GM12878 (cell line): ENCODE results near the gene TK2. TPM values are rescaled to one million over a fixed set of nuclear protein-coding genes. Genes with fewer than 3 reads are reported as not detected.

ENCODE experiments used
- ATAC-seq: fragments of 200-7000 bp; cut with Tn5 transposase; 3 replicates; pipeline ENCODE4 v1.9.1; 2020; ENCODE audit warnings: mild to moderate bottlenecking, moderate library complexity
- BruUV-seq: library from RNA; stranded (reverse); fragments of 400-500 nt; replicated peaks from 2 replicates; lab custom pipeline; 2021; lab: Mats Ljungman, UMichigan
- CTCF ChIA-PET: fragments of 300-600 bp; sonication (Branson Sonifier 250); formaldehyde crosslinking; extraction: SDS; loops from one replicate; lab custom pipeline; 2021; ENCODE audit warnings: inconsistent platforms; lab: Yijun Ruan, JAX
- POLR2A ChIA-PET: fragments of 350-600 bp; formaldehyde crosslinking; extraction: SDS; loops from one replicate; lab custom pipeline; 2021; ENCODE audit warnings: inconsistent platforms; lab: Charles Lee
- RAD21 ChIA-PET: fragments of 300-600 bp; sonication (Branson Sonifier 250); formaldehyde crosslinking; loops from one replicate; lab custom pipeline; 2023; ENCODE audit warnings: antibody characterized with exemption; ENCODE audit not compliant: unreplicated experiment; lab: Charles Lee
- SMC1A ChIA-PET: fragments of 300-600 bp; sonication (Branson Sonifier 250); formaldehyde crosslinking; loops from one replicate; lab custom pipeline; 2023; ENCODE audit not compliant: unreplicated experiment, uncharacterized antibody; lab: Charles Lee
- DNase-seq: peaks from one replicate; pipeline ENCODE4 v3.0.0-alpha.2; 2011; ENCODE audit warnings: low read depth, low spot score
- FAIRE-seq: peaks from 3 replicates; lab custom pipeline; 2011; peaks lifted over from hg19 to GRCh38; lab: Jason Lieb, UNC
- H2AFZ ChIP-seq: 2 replicates; pipeline ENCODE4 v1.6.0; 2011; ENCODE audit warnings: low read depth, low read length, control low read depth; ENCODE audit not compliant: control insufficient read depth
- H3K27ac ChIP-seq: 2 replicates; pipeline ENCODE4 v1.5.1; 2011; ENCODE audit warnings: control low read depth; ENCODE audit not compliant: control insufficient read depth, insufficient read depth
- H3K27me3 ChIP-seq, 2 experiments: replicated peaks in 1 of 2; 2 replicates each; pipeline versions ENCODE4 v1.6.0 to v1.6.1; 2011; ENCODE audit warnings: low read length in 1 of 2; ENCODE audit not compliant: control insufficient read depth in 2 of 2, insufficient read depth in 2 of 2
- H3K36me3 ChIP-seq, 2 experiments: 2 replicates each; pipeline ENCODE4 v1.5.1; 2011; ENCODE audit warnings: low read length in 1 of 2; ENCODE audit not compliant: control insufficient read depth in 2 of 2, insufficient read depth in 2 of 2
- H3K4me1 ChIP-seq: 2 replicates; pipeline ENCODE4 v1.6.1; 2011; ENCODE audit warnings: mild to moderate bottlenecking, low read length, moderate library complexity, mixed read lengths; ENCODE audit not compliant: control insufficient read depth, insufficient read depth
- H3K4me2 ChIP-seq: 2 replicates; pipeline ENCODE4 v1.6.0; 2011; ENCODE audit warnings: control low read depth; ENCODE audit not compliant: control insufficient read depth, insufficient read depth
- H3K4me3 ChIP-seq: fragments of 200-600 bp; sonication (generic); 2 replicates; pipeline ENCODE4 v1.5.1; 2016
- H3K79me2 ChIP-seq: 2 replicates; pipeline ENCODE4 v1.6.0; 2011; ENCODE audit warnings: low read length; ENCODE audit not compliant: control insufficient read depth, insufficient read depth
- H3K9ac ChIP-seq: 2 replicates; pipeline ENCODE4 v1.8.0; 2011; ENCODE audit warnings: low read length, control low read depth, mixed read lengths; ENCODE audit not compliant: control insufficient read depth, insufficient read depth
- H3K9me3 ChIP-seq: replicated peaks from 3 replicates; pipeline ENCODE4 v1.5.1; 2011; ENCODE audit warnings: mild to moderate bottlenecking, low read length; ENCODE audit not compliant: control insufficient read depth, insufficient read depth
- H4K20me1 ChIP-seq: 2 replicates; pipeline ENCODE4 v1.6.0; 2011; ENCODE audit not compliant: control insufficient read depth, insufficient read depth
- BMI1 ChIP-seq: fragments of 450-650 bp; IDR thresholded peaks from 2 replicates; pipeline ENCODE4 v1.6.1; 2016; ENCODE audit warnings: mild to moderate bottlenecking, moderate library complexity, borderline replicate concordance
- LARP7 ChIP-seq: fragments of 450-650 bp; IDR thresholded peaks from 2 replicates; pipeline ENCODE4 v1.6.1; 2017; ENCODE audit warnings: mild to moderate bottlenecking
- MEF2B ChIP-seq: fragments of 450-650 bp; IDR thresholded peaks from 2 replicates; pipeline ENCODE4 v1.6.1; 2018; ENCODE audit warnings: mild to moderate bottlenecking, moderate library complexity; ENCODE audit not compliant: partially characterized antibody, poor library complexity, severe bottlenecking
- MTA3 ChIP-seq: IDR thresholded peaks from 2 replicates; pipeline ENCODE4 v1.6.1; 2012; ENCODE audit warnings: low read length, inconsistent platforms, borderline replicate concordance
- NRF1 ChIP-seq: conservative IDR thresholded peaks from 2 replicates; pipeline ENCODE4 v1.6.1; 2011; ENCODE audit warnings: mild to moderate bottlenecking, low read depth, low read length, improper control_type of control experiment
- PAX8 ChIP-seq: fragments of 450-650 bp; IDR thresholded peaks from 2 replicates; pipeline ENCODE4 v1.6.1; 2017; ENCODE audit warnings: mild to moderate bottlenecking, moderate library complexity
- PBX3 ChIP-seq: IDR thresholded peaks from 2 replicates; pipeline ENCODE4 v1.6.1; 2011; ENCODE audit warnings: mild to moderate bottlenecking, low read depth, low read length, moderate library complexity; ENCODE audit not compliant: insufficient replicate concordance
- POLR2A ChIP-seq: IDR thresholded peaks from 2 replicates; pipeline ENCODE4 v1.6.1; 2011; ENCODE audit warnings: low read depth, mild to moderate bottlenecking, low read length
- RELB ChIP-seq: fragments of 450-650 bp; IDR thresholded peaks from 2 replicates; pipeline ENCODE4 v1.6.1; 2017; ENCODE audit warnings: low read depth, mild to moderate bottlenecking, moderate library complexity
- USF1 ChIP-seq: IDR thresholded peaks from 2 replicates; pipeline ENCODE4 v1.6.1; 2011; ENCODE audit warnings: borderline replicate concordance, low read depth, mild to moderate bottlenecking, moderate library complexity, mixed read lengths, low read length; ENCODE audit not compliant: insufficient read depth; ENCODE audit errors: extremely low read length
- ZNF274 ChIP-seq: IDR thresholded peaks from one replicate; pipeline ENCODE4 v1.8.0; 2011; ENCODE audit not compliant: insufficient read length, insufficient read depth
- WGBS: methylation state at CpG from one replicate; pipeline ENCODE4 v1.1.6; 2016; ENCODE audit warnings: low lambda C conversion rate; ENCODE audit not compliant: insufficient replicate concordance, insufficient coverage; ENCODE audit errors: missing lambda C conversion rate; 5-methylcytosine and 5-hydroxymethylcytosine counted together
- in situ Hi-C: fragments of 300-500 bp; cut with MboI; formaldehyde crosslinking; loops from 9 replicates; pipeline ENCODE4 v1.14.3; 2018; ENCODE audit warnings: mixed read lengths
- intact Hi-C: fragments of 100-400 bp; cut with micrococcal nuclease; formaldehyde crosslinking; loops from one replicate; pipeline ENCODE4 v1.14.2; 2022; ENCODE audit not compliant: unreplicated experiment
- polyA plus RNA-seq, 11 experiments: library from polyadenylated mRNA; depleted of rRNA in 4 of 11; unstranded in 6 of 11; stranded (reverse) in 5 of 11; fragments of >200 nt; fragmentation: Nextera tagmentation in 4 of 11; fragmentation: Illumina TruSeq in 1 of 11; extraction: Ambion mirVana in 4 of 11; extraction: Trizol in 1 of 11; gene quantifications; 1 replicate in 1 of 11; 2 replicates in 10 of 11; pipeline versions ENCODE4 v1.2.1 to v1.2.3, GENCODE V29; 2011 to 2016; ENCODE audit warnings: inconsistent platforms in 2 of 11, missing spikeins in 2 of 11, low read depth in 1 of 11
- total RNA-seq, 4 experiments: library from RNA; depleted of rRNA in 3 of 4; stranded (reverse); fragments of >200 nt in 3 of 4; fragmentation: Illumina TruSeq in 1 of 4; extraction: Trizol in 1 of 4; gene quantifications; 2 replicates each; pipeline versions ENCODE4 v1.2.1 to v1.2.3, GENCODE V29; 2013 to 2021

TK2 gene
- total and polyA plus RNA-seq, 10 of the 15 experiments (the other 5 are each of a cell fraction or from before 2014, with no cell fraction given) = 1.3 to 12.4 (median 3.0) TPM

GRCh38 chr16:66581246-66581952 lies 31.5 kb upstream of the TK2 start:
- no peak for FAIRE-seq
- Histone ChIP-seq H2AFZ (no peak overlapping the region), H3K4me3 (no peak overlapping the region), H3K9me3 (no peaks in the 10 kb centered on the region), H3K27ac (no peak overlapping the region), H3K36me3 (no peaks in the 10 kb centered on the region), H3K9ac (no peak overlapping the region), H3K4me2 (no peak overlapping the region), H4K20me1 (no peaks in the 10 kb centered on the region), H3K79me2 (no peaks in the 10 kb centered on the region), H3K4me1 (peaks cover 3% of the 10 kb centered on the region; the same call in 1 of the 2 replicates), H3K27me3 (peaks cover 7 to 10% of the 10 kb centered on the region in 2 experiments; a peak in 3 of 4 replicates)
- ChIA-PET CTCF (interaction anchor here (0.9 to 4.7 kb wide), 7 partner anchors 9 to 175 kb away, joined by 3 to 31 read pairs (median 5); no protein-coding TSS in a partner anchor), SMC1A (interaction anchor here (0.5 to 1.8 kb wide), 7 partner anchors 8 to 71 kb away, joined by 3 to 6 read pairs (median 3); no protein-coding TSS in a partner anchor), RAD21 (interaction anchor here (1.0 to 2.2 kb wide), 5 partner anchors 9 to 286 kb away, joined by 3 to 8 read pairs (median 3); partner anchors contain the start of gene CKLF), POLR2A (no interaction called here)
- in situ Hi-C loops = no loop called here
- intact Hi-C loops = no loop called here
- DNase-seq = no peak
- ATAC-seq = no peak
- no TSS peak for BruUV-seq
- TF ChIP-seq PBX3 = no peak
- 9% methylated on average over 3 of the region's 3 CpGs for WGBS

GRCh38 chr16:66580605-66581209 lies 30.8 kb upstream of the TK2 start:
- Histone ChIP-seq H3K27ac (no peak overlapping the region), H3K4me3 (no peak overlapping the region), H3K4me2 (no peak overlapping the region), H3K9me3 (no peaks in the 10 kb centered on the region), H2AFZ (no peak overlapping the region), H4K20me1 (no peaks in the 10 kb centered on the region), H3K79me2 (no peaks in the 10 kb centered on the region), H3K27me3 (peaks cover 7 to 10% of the 10 kb centered on the region in 2 experiments; a peak in 3 of 4 replicates), H3K4me1 (peaks cover 3% of the 10 kb centered on the region; the same call in 1 of the 2 replicates), H3K36me3 (no peaks in the 10 kb centered on the region), H3K9ac (no peak overlapping the region)
- SMC1A ChIA-PET = no interaction called here
- RAD21 ChIA-PET = interaction anchor here (1.3 kb wide), 1 partner anchor 28 kb away, joined by 3 read pairs; the partner anchor contains the start of gene CKLF
- no TSS peak for BruUV-seq
- CTCF ChIA-PET = interaction anchor here (0.6 to 4.7 kb wide), 4 partner anchors 9 to 73 kb away, joined by 3 to 31 read pairs (median 4); no protein-coding TSS in a partner anchor
- no peak for ATAC-seq
- 52% methylated on average over 4 of the region's 4 CpGs for WGBS
- in situ Hi-C loops (no loop called here), intact Hi-C loops (no loop called here)
- no peak for FAIRE-seq
- POLR2A ChIA-PET = no interaction called here
- no peak for DNase-seq
- TF ChIP-seq NRF1 (no peak), ZNF274 (no peak), MTA3 (no peak), BMI1 (no peak), RELB (no peak), MEF2B (no peak), PAX8 (no peak), USF1 (no peak), POLR2A (no peak), LARP7 (no peak)
